K562 (cell line): ENCODE results near the gene IL12B. TPM values are rescaled to one million over a fixed set of nuclear protein-coding genes. Genes with fewer than 3 reads are reported as not detected.
"Not testable (repeated sequence)": the region's sequence is repeated elsewhere in the genome, so short reads cannot be mapped to it uniquely, and the experiment has no call there.

Experiments
- ADNP ChIP-seq: fragments of 200-800 bp; sonication (Bioruptor generic); IDR thresholded peaks from 2 replicates; pipeline ENCODE4 v1.6.1; 2016; ENCODE audit warnings: missing genetic modification characterization, missing compliant biosample characterization
- BHLHE40 ChIP-seq: IDR thresholded peaks from 2 replicates; pipeline ENCODE4 v1.6.1; 2011; ENCODE audit warnings: low read length, improper control_type of control experiment
- CBFA2T3 ChIP-seq: fragments of 450-650 bp; IDR thresholded peaks from 2 replicates; pipeline ENCODE4 v1.6.1; 2017
- CBX3 ChIP-seq, 2 experiments: IDR thresholded peaks; 1 replicate in 1 of 2; 2 replicates in 1 of 2; pipeline ENCODE4 v1.6.1; 2012; ENCODE audit warnings: inconsistent platforms in 2 of 2, low read length in 2 of 2, borderline replicate concordance in 1 of 2, control low read depth in 1 of 2
- CC2D1A ChIP-seq: fragments of 450-650 bp; IDR thresholded peaks from 2 replicates; pipeline ENCODE4 v1.6.1; 2017; ENCODE audit warnings: mild to moderate bottlenecking
- CHAMP1 ChIP-seq: fragments of 450-650 bp; IDR thresholded peaks from 2 replicates; pipeline ENCODE4 v1.6.1; 2016; ENCODE audit warnings: mild to moderate bottlenecking
- CXXC5 ChIP-seq: fragments of 250-450 bp; sonication (Bioruptor Pico); IDR thresholded peaks from 2 replicates; pipeline ENCODE4 v1.8.0; 2022; ENCODE audit warnings: inconsistent platforms, mild to moderate bottlenecking, moderate library complexity
- EP300 ChIP-seq: IDR thresholded peaks from 2 replicates; pipeline ENCODE4 v1.6.1; 2012; ENCODE audit warnings: low read length, improper control_type of control experiment
- FOS ChIP-seq: IDR thresholded peaks from 3 replicates; pipeline ENCODE4 v1.6.1; 2011; ENCODE audit not compliant: insufficient read length; ENCODE audit errors: extremely low read depth
- FOSL1 ChIP-seq: fragments of 200-800 bp; sonication (Bioruptor generic); conservative IDR thresholded peaks from 2 replicates; pipeline ENCODE4 v1.6.1; 2016; ENCODE audit warnings: missing genetic modification characterization, missing compliant biosample characterization
- GATA2 ChIP-seq: sonication (generic); formaldehyde crosslinking; IDR thresholded peaks from 2 replicates; pipeline ENCODE4 v1.4.0; 2020; ENCODE audit warnings: mild to moderate bottlenecking, missing genetic modification reagents
- HOXB6 ChIP-seq: fragments of 250-450 bp; sonication (Bioruptor Pico); IDR thresholded peaks from 2 replicates; pipeline ENCODE4 v1.5.1; 2022; ENCODE audit warnings: mild to moderate bottlenecking, borderline replicate concordance
- L3MBTL2 ChIP-seq: fragments of 450-650 bp; IDR thresholded peaks from 2 replicates; pipeline ENCODE4 v1.6.1; 2016; ENCODE audit warnings: mild to moderate bottlenecking, moderate library complexity
- LEF1 ChIP-seq: fragments of 450-650 bp; IDR thresholded peaks from 2 replicates; pipeline ENCODE4 v1.6.1; 2016; ENCODE audit warnings: mild to moderate bottlenecking
- MEF2D ChIP-seq: conservative IDR thresholded peaks from 2 replicates; pipeline ENCODE4 v1.6.1; 2016; ENCODE audit warnings: low read depth, missing genetic modification characterization, missing compliant biosample characterization
- NEUROD1 ChIP-seq: fragments of 150-350 bp; IDR thresholded peaks from 2 replicates; pipeline ENCODE4 v1.6.1; 2014; ENCODE audit warnings: borderline replicate concordance, low read length, low read depth; ENCODE audit not compliant: partially characterized antibody
- NFE2 ChIP-seq: IDR thresholded peaks from 2 replicates; pipeline ENCODE4 v1.6.1; 2014; ENCODE audit warnings: antibody characterized with exemption, low read depth
- SMARCA4 ChIP-seq: fragments of 450-650 bp; IDR thresholded peaks from 2 replicates; pipeline ENCODE4 v1.6.1; 2016
- SREBF1 ChIP-seq: fragments of 150-350 bp; IDR thresholded peaks from 2 replicates; pipeline ENCODE4 v1.6.1; 2014; ENCODE audit warnings: antibody characterized with exemption, low read depth, low read length, borderline replicate concordance
- TAL1 ChIP-seq: fragments of 450-650 bp; IDR thresholded peaks from 2 replicates; pipeline ENCODE4 v1.6.1; 2016; ENCODE audit warnings: mild to moderate bottlenecking
- TBL1XR1 ChIP-seq, 2 experiments: IDR thresholded peaks; 2 replicates each; pipeline ENCODE4 v1.6.1; 2012; ENCODE audit warnings: improper control_type of control experiment in 2 of 2, low read length in 2 of 2, mild to moderate bottlenecking in 1 of 2
- TEAD4 ChIP-seq, 2 experiments: sonication (generic) in 1 of 2; formaldehyde crosslinking in 1 of 2; IDR thresholded peaks; 2 replicates each; pipeline versions ENCODE4 v1.6.1 to v1.8.0; 2012 to 2022; ENCODE audit warnings: borderline replicate concordance in 1 of 2, inconsistent platforms in 1 of 2, low read length in 1 of 2, mild to moderate bottlenecking in 1 of 2, missing genetic modification reagents in 1 of 2
- TRIM24 ChIP-seq, 2 experiments: fragments of 450-650 bp; IDR thresholded peaks; 2 replicates each; pipeline ENCODE4 v1.6.1; 2016
- TRIM28 ChIP-seq: fragments of 450-650 bp; IDR thresholded peaks from 2 replicates; pipeline ENCODE4 v1.6.1; 2017
- ZNF175 ChIP-seq: fragments of 200-800 bp; sonication (Bioruptor generic); IDR thresholded peaks from 2 replicates; pipeline ENCODE4 v1.6.1; 2016; ENCODE audit warnings: low read depth, mild to moderate bottlenecking, missing genetic modification characterization, missing compliant biosample characterization
- ZNF24 ChIP-seq: fragments of 450-650 bp; IDR thresholded peaks from 2 replicates; pipeline ENCODE4 v1.6.1; 2016
- polyA plus RNA-seq, 8 experiments: library from polyadenylated mRNA; depleted of rRNA in 4 of 8; stranded (reverse) in 5 of 8; unstranded in 3 of 8; fragments of >200 nt; fragmentation: Nextera tagmentation in 2 of 8; fragmentation: Illumina TruSeq in 1 of 8; extraction: Ambion mirVana in 2 of 8; extraction: Trizol in 1 of 8; gene quantifications; 2 replicates each; pipeline versions ENCODE4 v1.2.1 to v1.2.3, GENCODE V29; 2011 to 2014; ENCODE audit warnings: inconsistent platforms in 1 of 8, missing spikeins in 1 of 8
- total RNA-seq, 7 experiments: library from RNA; depleted of rRNA in 6 of 7; stranded (reverse); fragments of >200 nt in 6 of 7; fragmentation: Illumina TruSeq in 2 of 7; extraction: Trizol in 2 of 7; gene quantifications; 2 replicates each; pipeline versions ENCODE4 v1.2.1 to v1.2.3, GENCODE V29; 2011 to 2021; ENCODE audit warnings: low replicate concordance in 1 of 7

Gene IL12B
- total and polyA plus RNA-seq, 9 of the 15 experiments (the other 6 are each of a cell fraction or from before 2014, with no cell fraction given): not detected

DNA sequence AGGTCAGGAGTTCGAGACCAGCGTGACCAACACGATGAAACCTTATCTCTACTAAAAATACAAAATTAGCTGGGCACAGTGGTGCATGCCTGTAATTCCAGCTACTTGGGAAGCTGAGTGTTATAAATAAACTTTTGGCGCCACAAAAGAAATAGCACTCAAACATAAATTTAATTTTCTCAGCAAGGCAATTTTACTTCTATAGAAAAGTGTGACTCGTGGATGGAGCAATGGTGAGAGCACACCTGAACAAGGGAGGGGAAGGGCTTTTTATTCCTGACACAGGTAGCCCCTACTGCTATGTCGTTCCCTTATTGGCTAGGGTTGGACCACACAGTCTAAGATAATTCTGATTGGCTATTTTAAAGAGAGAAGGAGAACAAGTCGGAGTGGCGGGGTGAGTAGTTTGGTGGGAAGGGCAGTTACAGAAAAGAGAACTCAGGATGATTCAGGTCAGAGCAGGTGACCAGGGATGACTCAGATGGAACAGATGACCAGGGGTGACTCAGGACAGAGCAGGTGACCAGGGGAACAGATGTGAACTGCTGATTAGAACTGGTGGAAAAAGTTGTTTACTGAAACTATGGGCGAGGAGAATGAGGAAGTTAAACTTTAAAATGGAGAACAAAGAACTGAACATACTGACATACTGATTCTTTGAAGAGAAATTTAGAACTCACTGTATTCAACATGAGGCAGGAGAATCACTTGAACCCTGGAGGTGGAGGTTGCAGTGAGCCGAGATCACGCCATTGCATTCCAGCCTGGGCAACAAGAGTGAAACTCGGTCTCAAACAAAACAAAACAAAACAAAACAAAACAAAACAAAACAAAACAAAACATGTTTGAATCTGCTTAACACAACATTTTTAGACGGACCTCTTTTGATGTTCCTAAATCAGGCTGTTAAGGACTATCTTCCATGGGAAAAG is 28.1 kb downstream of the IL12B start (continued):
- peak; percentile 20; the same call in 1 of the 2 replicates for TF ChIP-seq ZNF24
- TF ChIP-seq SREBF1: 0 out of 2 replicates have a peak, but pooled peaks have one; percentile 41
- TF ChIP-seq TRIM28: peak; percentile 82; the same call in 1 of the 2 replicates
- peak; percentile 92 for TF ChIP-seq BHLHE40
- peak; percentile 74 for TF ChIP-seq TEAD4 (IDR thresholded peaks at IDR 0.05; ENCODE audit: low read length)
- not testable (repeated sequence) for TF ChIP-seq TEAD4 (CRISPR knock-in tag; IDR thresholded peaks at IDR 0.05; ENCODE audit: borderline replicate concordance)
- TF ChIP-seq CBX3 (IDR thresholded peaks at IDR 0.05; ENCODE audit: borderline replicate concordance in 1 of 2, low read length in 2 of 2): peak in 1 of 2 experiments; percentile 24; a peak in 1 of 3 replicates
- peak; percentile 66; the same call in 1 of the 2 replicates for TF ChIP-seq LEF1
- TF ChIP-seq FOSL1 (tag): peak; percentile 100
- peak; percentile 80 for TF ChIP-seq TAL1
- 0 out of 2 replicates have a peak, but pooled peaks have one; percentile 52 for TF ChIP-seq ZNF175
- peak; percentile 60 for TF ChIP-seq L3MBTL2
- peak in 1 of 2 experiments; percentile 39; a peak in 1 of 4 replicates for TF ChIP-seq TBL1XR1 (IDR thresholded peaks at IDR 0.05; ENCODE audit: low read length in 2 of 2)
- peak; percentile 86 for TF ChIP-seq SMARCA4
- TF ChIP-seq TRIM24 (IDR thresholded peaks at IDR 0.05): peak; percentile 98 to 99
- TF ChIP-seq CBFA2T3: peak; percentile 83
- TF ChIP-seq CC2D1A: peak; percentile 85
- TF ChIP-seq CHAMP1: peak; percentile 75; the same call in 1 of the 2 replicates
- TF ChIP-seq NFE2: peak; percentile 90
- peak; percentile 86 for TF ChIP-seq ADNP (tag)
- TF ChIP-seq CXXC5 (CRISPR knock-in tag): peak; percentile 24; the same call in 1 of the 2 replicates
- TF ChIP-seq NEUROD1: peak; percentile 20
- peak; percentile 85 for TF ChIP-seq EP300
- TF ChIP-seq FOS: peak; percentile 53
- peak; percentile 79; the same call in 1 of the 2 replicates for TF ChIP-seq MEF2D (tag)
- peak; percentile 51; the same call in 1 of the 2 replicates for TF ChIP-seq GATA2 (CRISPR knock-in tag)
- 0 out of 2 replicates have a peak, but pooled peaks have one; percentile 16 for TF ChIP-seq HOXB6 (CRISPR knock-in tag)
